GM13976 (cell line): Measurements from ENCODE around the gene NUDT16.
"Not testable (repeated sequence)": the region's sequence is repeated elsewhere in the genome, so short reads cannot be mapped to it uniquely, and the experiment has no call there.

Experiments
- DNase-seq: peaks from one replicate; pipeline ENCODE4 v3.0.0; 2012; ENCODE audit warnings: low spot score
- in situ Hi-C: fragments of 300-500 bp; cut with MboI; formaldehyde crosslinking; loops from one replicate; pipeline ENCODE4 v1.12.0; 2022; ENCODE audit warnings: low sequenced_read_pairs, mixed read lengths, inconsistent platforms; ENCODE audit not compliant: unreplicated experiment
- TF ChIP-seq, protein P1 (sequence below): IDR thresholded peaks from 2 replicates; pipeline ENCODE4 v1.5.1; 2012; ENCODE audit warnings: borderline replicate concordance, mild to moderate bottlenecking; ENCODE audit not compliant: insufficient read depth; ENCODE audit errors: extremely low read depth, missing control alignments, control extremely low read depth

NUDT16 gene

DNA sequence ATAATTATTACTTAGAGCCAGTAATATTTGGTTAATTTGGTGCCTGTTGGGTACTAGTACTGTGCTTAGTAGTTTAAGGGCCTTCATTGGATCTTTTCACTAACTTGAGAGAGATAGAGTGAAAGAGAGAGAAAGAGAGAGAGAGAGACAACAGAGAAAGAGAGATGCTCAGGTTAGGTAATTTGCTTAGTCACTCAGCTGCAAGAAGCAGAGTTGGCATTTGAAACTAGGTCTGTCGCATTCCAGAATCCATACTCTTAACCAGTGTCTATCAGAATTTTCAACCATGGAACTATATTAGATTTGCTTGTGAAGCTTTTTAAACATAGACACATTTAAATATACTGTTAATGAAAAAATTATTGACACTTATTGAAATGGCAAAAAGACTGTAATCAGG, 31.1 kb upstream of the NUDT16 start:
- TF ChIP-seq, protein P1, sequence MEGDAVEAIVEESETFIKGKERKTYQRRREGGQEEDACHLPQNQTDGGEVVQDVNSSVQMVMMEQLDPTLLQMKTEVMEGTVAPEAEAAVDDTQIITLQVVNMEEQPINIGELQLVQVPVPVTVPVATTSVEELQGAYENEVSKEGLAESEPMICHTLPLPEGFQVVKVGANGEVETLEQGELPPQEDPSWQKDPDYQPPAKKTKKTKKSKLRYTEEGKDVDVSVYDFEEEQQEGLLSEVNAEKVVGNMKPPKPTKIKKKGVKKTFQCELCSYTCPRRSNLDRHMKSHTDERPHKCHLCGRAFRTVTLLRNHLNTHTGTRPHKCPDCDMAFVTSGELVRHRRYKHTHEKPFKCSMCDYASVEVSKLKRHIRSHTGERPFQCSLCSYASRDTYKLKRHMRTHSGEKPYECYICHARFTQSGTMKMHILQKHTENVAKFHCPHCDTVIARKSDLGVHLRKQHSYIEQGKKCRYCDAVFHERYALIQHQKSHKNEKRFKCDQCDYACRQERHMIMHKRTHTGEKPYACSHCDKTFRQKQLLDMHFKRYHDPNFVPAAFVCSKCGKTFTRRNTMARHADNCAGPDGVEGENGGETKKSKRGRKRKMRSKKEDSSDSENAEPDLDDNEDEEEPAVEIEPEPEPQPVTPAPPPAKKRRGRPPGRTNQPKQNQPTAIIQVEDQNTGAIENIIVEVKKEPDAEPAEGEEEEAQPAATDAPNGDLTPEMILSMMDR: no peak
- DNase-seq: no peak
- in situ Hi-C loops: no loop called here

GRCh38 chr3:131353016-131353877, 28.3 kb upstream of the NUDT16 start:
- TF ChIP-seq, protein P1: no peak
- in situ Hi-C loops: no loop called here
- DNase-seq: no peak

- in situ Hi-C loops: no loop called here
- DNase-seq: no peak
- TF ChIP-seq, protein P1: no peak
Measured at GRCh38 chr3:131353986-131354385, 27.6 kb upstream of the NUDT16 start.

- DNase-seq: no peak
- in situ Hi-C loops: no loop called here
- TF ChIP-seq, protein P1: no peak
Measured at GRCh38 chr3:131356006-131356595, 25.5 kb upstream of the NUDT16 start.

DNA sequence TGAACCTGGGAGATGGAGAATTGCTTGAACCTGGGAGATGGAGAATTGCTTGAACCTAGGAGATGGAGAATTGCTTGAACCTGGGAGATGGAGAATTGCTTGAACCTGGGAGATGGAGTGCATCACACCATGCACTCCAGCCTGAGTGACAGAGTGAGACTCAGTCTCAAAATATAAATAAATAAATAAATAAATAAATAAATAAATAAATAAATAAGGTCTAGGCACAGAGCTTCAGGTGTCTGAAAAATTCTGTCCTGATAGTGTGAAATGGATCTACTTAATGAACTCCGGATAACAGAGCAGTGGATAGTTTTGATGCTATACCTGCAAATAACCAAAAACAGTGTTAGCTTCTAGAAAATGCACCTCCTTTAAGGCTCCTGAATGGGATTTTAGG, 24.3 kb upstream of the NUDT16 start:
- TF ChIP-seq, protein P1: no peak
- in situ Hi-C loops: no loop called here
- DNase-seq: no peak

- no peak for DNase-seq
- TF ChIP-seq, protein P1: no peak
- in situ Hi-C loops: no loop called here
Measured at GRCh38 chr3:131360191-131360755, 21.3 kb upstream of the NUDT16 start.

DNA sequence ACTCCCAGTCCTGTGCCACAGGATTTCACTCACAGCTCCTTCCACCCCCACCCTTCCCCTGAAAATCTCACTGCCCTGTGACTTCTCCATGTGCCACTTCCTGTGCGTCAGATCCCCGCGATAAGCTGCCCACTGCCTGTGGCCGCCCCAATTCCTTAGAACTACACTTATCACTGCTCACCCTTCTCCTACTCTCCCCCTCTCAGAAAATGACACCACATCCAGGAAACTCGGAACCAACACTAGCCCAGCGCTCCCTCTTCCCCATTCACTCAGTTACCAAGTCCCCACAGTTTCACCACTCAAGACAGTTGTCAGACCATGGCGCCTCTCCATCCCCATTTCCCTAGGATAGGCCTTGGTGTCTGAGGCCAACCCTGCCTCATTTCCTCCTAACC, 20.5 kb upstream of the NUDT16 start:
- in situ Hi-C loops, DNase-seq: not testable (repeated sequence)
